GM23338 (cell line): ENCODE results near the gene PNPLA1. TPM values are rescaled to one million over a fixed set of nuclear protein-coding genes. Genes with fewer than 3 reads are reported as not detected.

Source experiments
- ATAC-seq: fragments of 200-7000 bp; cut with Tn5 transposase; 3 replicates; pipeline ENCODE4 v1.9.1; 2020
- DNase-seq: peaks from one replicate; pipeline ENCODE4 v3.0.0-alpha.2; 2015; ENCODE audit warnings: low spot score
- H2AFZ ChIP-seq: fragments of 200-600 bp; sonication (generic); 2 replicates; pipeline ENCODE4 v1.8.0; 2016; ENCODE audit warnings: antibody characterized with exemption, mild to moderate bottlenecking, moderate library complexity
- H3F3A ChIP-seq: fragments of 200-600 bp; sonication (generic); replicated peaks from 2 replicates; pipeline ENCODE4 v1.8.0; 2017; ENCODE audit warnings: antibody characterized with exemption, mixed run types, low read depth
- H3K27ac ChIP-seq: fragments of 200-600 bp; sonication (generic); 2 replicates; pipeline ENCODE4 v1.6.1; 2016; ENCODE audit warnings: low read depth
- H3K27me3 ChIP-seq: fragments of 200-600 bp; sonication (generic); 2 replicates; pipeline ENCODE4 v1.8.0; 2016; ENCODE audit warnings: mild to moderate bottlenecking, mixed run types, moderate library complexity; ENCODE audit not compliant: insufficient read depth
- H3K36me3 ChIP-seq: fragments of 200-600 bp; sonication (generic); 2 replicates; pipeline ENCODE4 v1.8.0; 2016; ENCODE audit warnings: mild to moderate bottlenecking; ENCODE audit not compliant: insufficient read depth
- H3K4me1 ChIP-seq: fragments of 200-600 bp; sonication (generic); 2 replicates; pipeline ENCODE4 v1.8.0; 2016; ENCODE audit warnings: mild to moderate bottlenecking, moderate library complexity; ENCODE audit not compliant: insufficient read depth
- H3K4me2 ChIP-seq: fragments of 200-600 bp; sonication (generic); 2 replicates; pipeline ENCODE4 v1.7.1; 2017; ENCODE audit warnings: mixed run types
- H3K4me3 ChIP-seq: fragments of 200-600 bp; sonication (generic); 2 replicates; pipeline ENCODE4 v1.6.1; 2016; ENCODE audit warnings: mixed run types
- H3K79me2 ChIP-seq: fragments of 200-600 bp; sonication (generic); replicated peaks from 2 replicates; pipeline ENCODE4 v1.8.0; 2017; ENCODE audit warnings: mild to moderate bottlenecking; ENCODE audit not compliant: insufficient read depth
- H3K9me2 ChIP-seq: fragments of 200-600 bp; sonication (generic); 2 replicates; pipeline ENCODE4 v1.8.0; 2017; ENCODE audit not compliant: insufficient read depth
- H4K20me1 ChIP-seq: fragments of 200-600 bp; sonication (generic); replicated peaks from 2 replicates; pipeline ENCODE4 v1.8.0; 2017; ENCODE audit warnings: mild to moderate bottlenecking; ENCODE audit not compliant: insufficient read depth
- H3K27ac Mint-ChIP-seq: 2 replicates; pipeline ENCODE4 v1.8.0; 2020; ENCODE audit warnings: inconsistent platforms, mild to moderate bottlenecking, moderate library complexity, mixed read lengths
- H3K27me3 Mint-ChIP-seq: 3 replicates; pipeline ENCODE4 v1.8.0; 2022; ENCODE audit warnings: low read depth, mild to moderate bottlenecking, moderate library complexity, mixed read lengths, inconsistent platforms; ENCODE audit not compliant: insufficient read depth, poor library complexity
- H3K36me3 Mint-ChIP-seq: 3 replicates; pipeline ENCODE4 v1.8.0; 2021; ENCODE audit warnings: low read depth, mild to moderate bottlenecking, inconsistent platforms, moderate library complexity, mixed read lengths
- H3K4me1 Mint-ChIP-seq: 3 replicates; pipeline ENCODE4 v1.8.0; 2020; ENCODE audit warnings: mild to moderate bottlenecking, inconsistent platforms, mixed read lengths
- H3K4me3 Mint-ChIP-seq: 3 replicates; pipeline ENCODE4 v1.8.0; 2021; ENCODE audit warnings: moderate library complexity, mild to moderate bottlenecking, inconsistent platforms, mixed read lengths
- H3K9me3 Mint-ChIP-seq: 3 replicates; pipeline ENCODE4 v1.8.0; 2020; ENCODE audit warnings: moderate library complexity, mild to moderate bottlenecking, inconsistent platforms, mixed read lengths
- CREB1 ChIP-seq: fragments of 250-450 bp; sonication (Bioruptor Pico); IDR thresholded peaks from 2 replicates; pipeline ENCODE4 v1.5.0; 2020; ENCODE audit warnings: low read depth, mild to moderate bottlenecking, moderate library complexity
- CTCF ChIP-seq, 2 experiments: fragments of 200-600 bp in 1 of 2; sonication (generic) in 1 of 2; conservative IDR thresholded peaks; 2 replicates each; pipeline versions ENCODE4 v1.5.1 to v1.6.1; 2016 to 2017; ENCODE audit warnings: antibody characterized with exemption in 2 of 2, low read depth in 2 of 2, mild to moderate bottlenecking in 2 of 2, moderate library complexity in 1 of 2
- EZH2 ChIP-seq: fragments of 200-600 bp; sonication (generic); IDR thresholded peaks from one replicate; pipeline ENCODE4 v1.8.0; 2017; ENCODE audit warnings: antibody characterized with exemption, mild to moderate bottlenecking, low read depth; ENCODE audit not compliant: unreplicated experiment
- EZH2phosphoT487 ChIP-seq: fragments of 200-600 bp; sonication (generic); IDR thresholded peaks from one replicate; pipeline ENCODE4 v1.8.1; 2018; ENCODE audit warnings: antibody characterized with exemption; ENCODE audit not compliant: unreplicated experiment
- JUNB ChIP-seq: IDR thresholded peaks from one replicate; pipeline ENCODE4 v1.6.1; 2016; ENCODE audit warnings: antibody characterized with exemption; ENCODE audit not compliant: unreplicated experiment
- NANOG ChIP-seq: IDR thresholded peaks from 2 replicates; pipeline ENCODE4 v1.6.1; 2016; ENCODE audit warnings: antibody characterized with exemption, borderline replicate concordance
- POLR2AphosphoS5 ChIP-seq: IDR thresholded peaks from 2 replicates; pipeline ENCODE4 v1.6.1; 2016; ENCODE audit warnings: antibody characterized with exemption, low read depth
- REST ChIP-seq: IDR thresholded peaks from one replicate; pipeline ENCODE4 v1.6.1; 2018; ENCODE audit warnings: antibody characterized with exemption; ENCODE audit not compliant: unreplicated experiment
- STAT1 ChIP-seq: IDR thresholded peaks from one replicate; pipeline ENCODE4 v1.6.1; 2016; ENCODE audit warnings: antibody characterized with exemption; ENCODE audit not compliant: unreplicated experiment
- ZNF114 ChIP-seq: fragments of 250-450 bp; sonication (Bioruptor Pico); IDR thresholded peaks from 2 replicates; pipeline ENCODE4 v1.5.0; 2020; ENCODE audit warnings: mild to moderate bottlenecking, moderate library complexity
- ZNF331 ChIP-seq: fragments of 250-450 bp; sonication (Bioruptor Pico); IDR thresholded peaks from 2 replicates; pipeline ENCODE4 v1.5.0; 2020; ENCODE audit warnings: low read depth, mild to moderate bottlenecking, moderate library complexity
- ZNF462 ChIP-seq: fragments of 250-450 bp; sonication (Bioruptor Pico); IDR thresholded peaks from 2 replicates; pipeline ENCODE4 v1.5.0; 2020; ENCODE audit warnings: mild to moderate bottlenecking, moderate library complexity
- polyA plus RNA-seq: library from polyadenylated mRNA; unstranded; fragments of >200 nt; fragmentation: Nextera tagmentation; extraction: Ambion mirVana; gene quantifications from 2 replicates; pipeline ENCODE4 v1.2.1, GENCODE V29; 2016
- total RNA-seq: library from RNA; depleted of rRNA; stranded (reverse); fragments of >200 nt; shearing (Covaris generic); gene quantifications from 2 replicates; pipeline ENCODE4 v1.2.3, GENCODE V29; 2014

PNPLA1 gene
- total and polyA plus RNA-seq, 2 experiments from 2014 or later = not detected

GRCh38 chr6:36319436-36319762 is 49.5 kb downstream of the PNPLA1 start:
- no peak overlapping the region for H3K4me3 Mint-ChIP-seq

GRCh38 chr6:36319821-36320220 is 50.0 kb downstream of the PNPLA1 start:
- Histone ChIP-seq H2AFZ (peak overlapping the region; percentile 43; the same call in 1 of the 2 replicates), H3K79me2 (no peaks in the 10 kb centered on the region), H3K27ac (no peak overlapping the region), H3K4me3 (no peak overlapping the region), H3K27me3 (no peaks in the 10 kb centered on the region), H3K4me1 (peaks cover 4% of the 10 kb centered on the region; the same call in 1 of the 2 replicates), H3F3A (no peaks in the 10 kb centered on the region), H3K36me3 (no peaks in the 10 kb centered on the region), H3K9me2 (no peaks in the 10 kb centered on the region), H4K20me1 (no peaks in the 10 kb centered on the region), H3K4me2 (no peak overlapping the region)
- Mint-ChIP-seq H3K9me3 (no peaks in the 10 kb centered on the region), H3K36me3 (no peaks in the 10 kb centered on the region), H3K4me3 (no peak overlapping the region), H3K27ac (no peak overlapping the region), H3K4me1 (peaks cover 7% of the 10 kb centered on the region; the same call in 2 of the 3 replicates), H3K27me3 (peaks cover 4% of the 10 kb centered on the region)
- ATAC-seq (no peak), DNase-seq (no peak)
- TF ChIP-seq EZH2phosphoT487 (no peak), POLR2AphosphoS5 (no peak), CREB1 (CRISPR knock-in tag) (no peak), JUNB (no peak), NANOG (no peak), CTCF (conservative IDR thresholded peaks at IDR 0.05; ENCODE audit: low read depth in 2 of 2) (no peak), ZNF114 (CRISPR knock-in tag) (no peak), REST (no peak), ZNF331 (CRISPR knock-in tag) (no peak), EZH2 (no peak), ZNF462 (CRISPR knock-in tag) (no peak)

More at GRCh38 chr6:36319436-36319762, 49.5 kb downstream of the PNPLA1 start:
- Mint-ChIP-seq H3K36me3 (no peaks in the 10 kb centered on the region), H3K4me1 (peaks cover 7% of the 10 kb centered on the region; the same call in 2 of the 3 replicates), H3K27me3 (peaks cover 4% of the 10 kb centered on the region), H3K9me3 (no peaks in the 10 kb centered on the region), H3K27ac (no peak overlapping the region)
- Histone ChIP-seq H2AFZ (no peak overlapping the region; the same call in none of the 2 replicates), H3K36me3 (no peaks in the 10 kb centered on the region), H3K4me2 (no peak overlapping the region), H3K9me2 (no peaks in the 10 kb centered on the region), H3K27ac (no peak overlapping the region), H3K4me1 (peaks cover 4% of the 10 kb centered on the region; the same call in 1 of the 2 replicates), H3K27me3 (no peaks in the 10 kb centered on the region), H3K4me3 (no peak overlapping the region), H3F3A (no peaks in the 10 kb centered on the region), H3K79me2 (no peaks in the 10 kb centered on the region), H4K20me1 (no peaks in the 10 kb centered on the region)
- no peak for TF ChIP-seq NANOG
- TF ChIP-seq STAT1 = no peak
- ATAC-seq (peak; percentile 38), DNase-seq (no peak)
